HG03469 (cell line): ENCODE data around the gene BRINP3.

ENCODE experiments used
- ATAC-seq: cut with Tn5 transposase; IDR thresholded peaks from one replicate; pipeline ENCODE4 v1.9.1; 2021; ENCODE audit warnings: mild to moderate bottlenecking, moderate library complexity, moderate number of reproducible peaks; ENCODE audit not compliant: unreplicated experiment

BRINP3 gene

DNA sequence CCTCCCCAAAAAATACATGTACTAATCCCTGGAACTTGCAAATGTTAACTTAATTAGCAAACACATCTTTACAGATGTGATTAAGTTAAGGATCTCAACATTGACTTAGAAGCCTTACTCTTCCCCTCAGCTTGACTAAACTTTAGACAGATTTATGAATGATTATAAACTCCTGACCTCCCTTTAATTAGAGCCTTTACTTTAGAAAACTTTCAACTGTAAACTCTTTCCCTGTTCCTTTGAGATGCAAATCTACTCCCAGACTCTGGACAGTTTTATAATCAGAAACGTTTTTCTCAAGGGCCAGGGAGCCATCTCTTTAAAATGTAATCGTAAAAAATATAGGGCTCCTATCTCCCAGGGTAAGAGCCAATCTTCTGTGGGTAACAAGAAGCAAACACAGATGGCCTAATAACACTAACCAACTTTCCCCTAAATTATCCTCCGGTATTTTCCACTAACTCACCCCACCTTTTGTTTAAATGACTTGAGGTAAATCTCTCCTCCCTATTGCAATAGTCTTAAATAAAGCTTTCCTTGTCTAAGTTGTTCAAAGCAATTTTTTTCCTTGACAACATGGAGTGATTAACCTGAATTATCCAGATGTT, 284.1 kb downstream of the BRINP3 start:
- ATAC-seq, result no peak

DNA sequence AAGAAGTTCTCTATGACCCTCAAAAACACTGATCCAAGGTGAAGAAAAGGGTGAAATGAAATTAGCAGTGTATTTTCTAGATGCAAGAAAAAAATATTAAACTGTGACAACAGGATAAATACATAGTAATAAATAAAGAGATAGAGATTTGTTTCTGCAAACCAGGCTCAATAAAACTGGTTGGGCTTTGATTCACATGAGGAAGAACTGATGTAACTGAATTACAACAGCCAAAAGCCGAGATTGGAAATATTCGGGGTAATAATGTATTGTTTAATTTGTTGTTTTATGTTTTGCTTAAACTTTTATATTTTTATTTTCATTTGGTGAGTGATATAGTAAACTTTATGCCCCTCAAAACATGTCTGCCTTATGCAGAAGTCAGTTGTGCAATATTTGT, 285.0 kb downstream of the BRINP3 start:
- ATAC-seq, result no peak

DNA sequence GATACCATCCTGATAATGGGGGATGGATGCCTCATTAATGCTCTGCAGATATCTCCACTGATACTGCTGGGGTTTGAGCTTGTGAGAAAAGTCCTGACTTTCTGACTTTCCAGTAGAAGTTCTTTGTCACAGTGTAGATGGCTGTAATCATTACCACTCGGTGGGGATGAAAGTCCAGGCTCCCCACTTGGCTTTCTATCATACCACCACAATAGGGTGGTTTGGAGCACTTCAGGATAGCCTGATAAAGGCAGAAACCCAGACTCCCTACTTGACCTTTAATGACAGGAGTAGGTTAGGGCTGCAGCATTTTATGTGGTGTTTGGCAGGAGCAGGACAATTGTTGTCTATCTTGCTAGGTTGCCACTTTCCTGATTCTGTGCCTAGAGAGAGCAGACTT, 294.1 kb downstream of the BRINP3 start:
- no peak for ATAC-seq

DNA sequence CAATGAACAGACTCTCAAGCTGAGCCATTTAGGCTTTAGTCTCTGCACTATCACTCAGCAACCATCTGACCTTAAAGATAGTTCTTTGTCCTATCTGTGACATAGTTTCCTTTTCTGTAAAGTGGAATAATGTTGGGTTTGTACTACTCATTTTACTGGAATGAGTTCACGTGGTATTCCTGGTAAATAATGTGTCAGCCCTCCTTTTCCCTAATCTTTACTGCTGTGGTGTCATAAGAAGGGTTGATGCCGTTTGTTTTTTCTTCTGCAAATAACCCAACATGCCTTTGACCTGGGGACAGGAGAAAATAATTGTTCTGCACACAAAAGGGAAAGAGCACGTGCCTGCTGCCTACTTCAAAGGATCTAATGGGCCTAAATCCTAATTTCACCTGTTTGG, 297.8 kb downstream of the BRINP3 start:
- no peak for ATAC-seq

DNA sequence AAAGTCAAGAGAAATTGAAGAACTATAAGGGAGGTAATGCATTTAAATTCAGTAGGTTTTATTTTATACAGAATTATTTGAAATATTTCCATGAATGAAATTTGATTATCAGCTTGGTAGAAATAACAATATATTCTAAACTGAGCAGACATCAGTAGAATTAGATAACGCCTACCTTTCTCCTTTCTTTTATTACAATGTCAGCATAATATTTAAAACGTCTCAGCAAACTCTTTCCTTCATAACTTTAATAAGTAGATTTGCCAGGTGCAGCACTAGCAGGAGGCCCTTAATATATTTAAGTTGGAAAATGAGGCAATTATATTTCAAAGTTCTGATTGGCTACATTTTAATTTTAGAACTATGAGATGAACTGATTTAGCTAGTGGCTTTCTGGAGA, 298.8 kb downstream of the BRINP3 start:
- ATAC-seq, result no peak

DNA sequence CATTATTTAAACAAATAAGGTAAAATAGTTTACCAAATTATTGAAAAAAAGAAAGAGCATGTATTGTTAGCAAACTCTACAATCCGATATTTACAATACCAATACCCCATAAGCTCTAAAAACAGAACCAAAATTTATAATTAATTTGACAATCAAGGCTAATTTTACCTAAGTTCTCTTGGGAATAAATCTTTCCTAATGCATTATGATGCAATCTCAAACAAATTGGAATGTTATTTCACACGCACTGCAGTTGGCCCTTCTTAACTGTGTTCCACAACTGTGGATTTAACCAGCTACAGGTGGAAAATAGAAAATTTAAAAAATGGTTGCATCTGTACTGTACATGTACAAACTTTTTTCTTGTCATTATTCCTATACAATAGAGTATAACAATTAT, 300.1 kb downstream of the BRINP3 start:
- no peak for ATAC-seq

DNA sequence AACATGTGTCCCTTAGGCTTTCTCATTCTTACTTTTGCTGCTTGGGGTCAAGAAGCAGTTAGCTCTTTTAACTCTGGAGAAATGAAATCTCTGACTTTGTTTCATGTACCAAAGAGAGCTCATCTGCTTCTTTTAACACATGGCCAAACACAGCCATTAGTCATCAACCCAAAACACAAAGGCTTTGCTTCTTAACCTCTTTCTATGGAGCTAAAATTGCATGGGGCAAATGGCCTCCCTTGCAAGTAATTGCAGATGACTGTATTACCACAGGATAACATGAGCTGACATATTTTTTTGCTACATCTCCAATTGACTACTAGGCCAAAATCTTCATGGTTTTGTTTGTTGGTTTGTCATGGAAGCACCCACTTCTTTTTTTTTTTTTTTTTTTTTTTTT, 300.9 kb downstream of the BRINP3 start:
- no peak for ATAC-seq

DNA sequence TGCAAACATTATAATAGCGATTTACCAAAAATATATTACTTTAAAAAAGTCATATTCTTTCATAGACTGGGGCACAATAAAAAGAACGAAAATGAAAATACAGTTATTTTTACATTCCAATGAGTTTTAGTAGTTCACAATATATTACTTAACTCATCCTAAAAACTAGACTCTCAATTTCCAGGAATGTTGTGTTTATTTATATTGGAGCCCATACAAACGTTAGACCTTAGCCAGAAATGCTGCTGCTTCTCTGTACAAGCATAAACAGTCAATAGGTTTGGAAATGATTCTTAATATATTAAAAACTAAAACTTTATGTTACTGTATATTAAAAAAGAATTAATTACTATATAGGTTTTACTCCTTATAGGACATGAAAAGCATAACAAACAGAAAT, 302.3 kb downstream of the BRINP3 start:
- no peak for ATAC-seq

DNA sequence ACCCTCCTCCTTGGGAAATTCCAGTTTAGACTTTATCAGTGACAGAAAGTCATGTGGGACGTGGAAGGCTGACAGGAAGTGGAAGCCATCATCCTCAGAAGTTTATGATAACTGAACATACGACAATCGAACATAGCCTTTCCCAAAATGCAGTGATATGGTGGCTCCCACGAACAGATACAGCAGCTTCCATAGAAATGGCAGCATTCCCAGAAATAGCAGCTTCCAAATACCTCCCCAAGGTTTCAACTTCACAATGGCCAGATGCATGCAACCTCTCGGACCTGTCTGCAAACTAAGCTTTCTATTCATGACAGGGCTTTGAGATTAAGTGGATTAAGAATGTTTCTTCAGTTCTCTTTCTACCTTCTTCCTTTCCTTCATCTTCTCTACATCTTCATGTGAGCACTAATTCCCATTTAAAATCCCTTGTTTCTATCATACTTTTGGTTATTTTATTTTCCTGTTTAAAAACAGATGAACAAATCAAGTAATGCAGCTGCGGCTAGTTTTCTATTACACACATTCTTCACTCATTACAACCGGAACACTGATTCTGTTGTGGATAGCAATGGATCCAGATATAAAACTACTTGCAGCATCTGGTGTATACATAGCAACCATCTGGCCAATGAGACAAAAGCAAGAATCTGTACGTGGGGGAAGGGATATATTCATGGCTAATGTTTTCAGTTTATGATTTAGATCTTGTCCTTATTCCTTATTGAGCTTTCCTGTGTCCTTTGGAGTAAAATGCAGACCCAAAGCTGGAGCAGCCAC, 304.8 kb downstream of the BRINP3 start:
- no peak for ATAC-seq

DNA sequence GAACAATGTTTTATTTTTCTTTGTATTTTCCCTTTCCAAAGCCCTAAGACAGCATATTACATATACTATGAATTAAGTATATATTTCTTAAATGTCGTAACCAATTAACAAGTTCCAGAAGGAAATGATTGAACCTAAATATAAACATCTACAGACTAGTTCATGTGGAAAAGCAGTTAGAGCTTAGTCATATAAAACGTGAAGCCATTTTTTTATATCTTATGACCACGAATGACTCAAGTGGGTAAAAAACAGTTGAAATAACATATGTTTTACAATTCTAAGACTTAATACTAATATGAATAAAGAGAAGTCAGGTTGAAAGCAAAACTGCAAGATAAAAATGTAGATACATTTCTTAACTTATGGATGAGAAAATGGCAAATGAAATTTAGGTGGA, 307.3 kb downstream of the BRINP3 start:
- ATAC-seq, result no peak

DNA sequence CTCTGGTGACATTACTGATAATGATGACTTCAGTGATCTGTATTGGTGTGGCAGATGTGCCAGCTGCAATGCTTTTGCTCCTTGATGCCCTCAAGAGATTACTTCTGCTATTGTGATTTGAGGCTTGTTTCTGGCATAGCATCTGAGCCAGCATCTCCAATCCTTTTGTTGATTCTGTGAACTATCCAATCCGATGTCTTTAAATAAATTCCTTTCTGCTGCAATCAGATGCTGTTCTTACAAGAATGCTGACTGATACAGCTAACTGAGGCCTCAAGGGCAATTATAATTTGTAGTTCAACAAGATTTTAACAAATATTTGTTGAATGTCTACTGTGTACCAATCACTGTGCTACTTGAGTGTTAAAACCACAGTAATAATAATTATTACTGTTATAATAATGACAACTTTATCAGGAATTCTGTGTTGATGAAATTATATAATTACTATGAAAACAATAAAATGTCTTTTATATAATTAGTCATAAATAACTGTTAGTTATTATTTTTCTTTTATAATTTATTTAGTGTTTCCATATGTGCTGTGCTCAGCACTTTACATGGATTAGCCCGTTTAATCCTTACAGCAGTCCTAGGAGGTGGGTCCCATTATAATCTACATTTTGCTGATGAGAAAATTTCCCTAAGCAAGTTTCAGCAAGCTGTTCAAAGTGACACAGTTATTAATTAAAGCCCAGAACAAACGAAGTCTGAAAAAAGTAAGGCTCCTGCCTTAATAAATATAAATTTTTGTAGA, 308.2 kb downstream of the BRINP3 start:
- no peak for ATAC-seq

DNA sequence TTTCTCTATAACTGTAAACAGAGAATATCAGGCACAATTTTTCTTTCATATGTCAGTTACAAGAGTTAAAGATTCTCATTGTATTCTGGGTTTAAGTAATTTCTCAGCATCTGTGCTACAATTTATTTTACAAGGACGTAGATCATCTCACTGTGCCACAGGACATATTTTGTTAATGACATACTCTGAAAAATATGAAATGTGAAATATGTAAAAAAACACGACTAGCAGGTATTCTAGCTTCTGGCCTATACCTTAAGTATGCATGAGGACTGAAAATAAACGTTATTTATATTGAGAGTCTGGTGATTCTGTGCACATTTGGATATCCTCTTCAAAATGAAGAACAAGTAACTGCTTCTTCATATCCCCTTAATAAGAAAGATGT, 308.8 kb downstream of the BRINP3 start:
- ATAC-seq, result no peak

DNA sequence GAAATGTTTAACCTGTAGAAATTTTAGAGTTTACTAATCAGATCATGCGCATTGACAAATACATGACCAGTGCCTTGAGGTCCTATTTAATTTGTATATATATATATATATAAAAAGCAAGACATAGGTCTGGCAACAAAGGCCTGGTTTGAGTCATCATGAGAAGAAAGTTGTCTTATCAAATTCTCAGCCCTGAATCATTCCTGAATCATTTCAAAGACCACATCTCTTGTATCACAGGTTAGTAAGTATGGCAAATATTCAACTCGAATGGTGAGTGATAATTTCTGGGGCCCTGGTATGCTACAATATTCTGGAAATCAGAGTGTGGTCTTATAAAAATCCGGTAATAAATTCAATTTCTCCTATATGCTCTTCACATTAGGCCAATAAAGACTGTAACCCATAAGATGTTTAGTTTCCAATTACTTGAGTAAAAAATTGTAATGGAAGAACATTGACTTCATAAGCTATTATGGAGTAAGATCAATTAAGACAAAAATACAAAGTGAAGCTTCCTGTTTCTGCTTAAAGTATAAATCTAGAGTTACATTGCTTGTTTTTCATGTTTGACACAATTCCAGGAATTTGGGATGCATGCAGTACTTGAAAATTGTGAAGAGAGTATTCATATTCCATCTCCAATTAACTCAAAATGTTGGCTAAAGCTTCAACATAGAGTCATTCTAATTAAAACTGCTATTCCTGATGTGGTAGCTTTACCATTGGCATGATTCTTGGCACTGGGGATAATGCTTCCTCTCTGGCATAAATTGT, 309.4 kb downstream of the BRINP3 start:
- ATAC-seq, result no peak

DNA sequence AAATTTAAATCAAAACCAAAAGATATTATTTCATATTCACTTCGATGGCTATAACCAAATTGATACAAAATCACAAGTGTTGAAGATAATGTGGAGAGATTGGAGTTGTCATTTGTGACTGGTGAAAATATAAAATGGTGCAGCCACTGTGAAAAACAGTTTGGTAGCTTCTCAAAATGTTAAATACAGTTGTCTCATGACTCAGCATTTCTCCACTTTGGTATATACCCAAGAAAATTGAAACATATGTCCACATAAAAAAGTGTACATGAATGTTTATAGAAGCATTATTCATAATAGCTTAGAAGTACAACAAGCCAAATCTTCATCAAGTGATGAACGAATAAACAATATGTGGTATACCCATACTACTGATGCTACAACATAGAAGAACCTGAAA, 318.5 kb downstream of the BRINP3 start:
- ATAC-seq, result no peak

DNA sequence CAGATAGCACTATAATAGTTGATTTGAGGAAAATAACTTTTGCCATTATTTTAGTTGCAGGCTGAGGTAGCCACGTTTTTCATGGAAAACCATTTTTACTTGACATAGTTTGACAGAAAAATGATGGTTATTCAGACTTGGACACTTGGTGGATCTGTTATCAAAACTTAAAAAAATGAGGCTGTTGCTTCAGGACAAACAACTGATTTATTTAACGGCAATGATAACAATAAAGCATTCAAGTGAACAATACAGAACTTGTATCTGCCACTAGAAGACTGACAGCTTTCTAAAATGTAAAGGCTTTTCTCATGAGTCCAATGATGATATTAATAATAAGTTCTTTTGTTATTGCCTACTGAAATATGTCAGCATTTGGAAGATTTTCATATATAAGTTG, 322.9 kb downstream of the BRINP3 start:
- ATAC-seq, result no peak

DNA sequence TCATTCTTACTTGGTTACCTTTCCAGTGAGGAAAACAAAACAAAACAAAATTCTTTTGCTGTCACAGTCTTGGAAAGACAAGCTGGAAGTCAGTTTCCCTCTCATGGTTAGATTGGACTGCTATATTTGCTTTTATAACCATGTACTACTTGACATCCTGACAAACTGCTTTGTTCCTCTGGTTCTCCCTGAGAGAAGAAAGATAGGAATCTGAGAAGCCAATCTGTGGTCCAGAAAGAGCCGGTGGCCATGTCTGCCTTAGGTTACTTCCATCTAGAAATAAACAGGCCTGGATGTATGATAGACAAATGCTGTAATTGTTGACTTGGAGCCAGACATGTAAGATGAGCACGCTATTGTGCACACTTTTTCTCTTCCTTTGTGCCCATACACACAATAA, 330.0 kb downstream of the BRINP3 start:
- no peak for ATAC-seq

DNA sequence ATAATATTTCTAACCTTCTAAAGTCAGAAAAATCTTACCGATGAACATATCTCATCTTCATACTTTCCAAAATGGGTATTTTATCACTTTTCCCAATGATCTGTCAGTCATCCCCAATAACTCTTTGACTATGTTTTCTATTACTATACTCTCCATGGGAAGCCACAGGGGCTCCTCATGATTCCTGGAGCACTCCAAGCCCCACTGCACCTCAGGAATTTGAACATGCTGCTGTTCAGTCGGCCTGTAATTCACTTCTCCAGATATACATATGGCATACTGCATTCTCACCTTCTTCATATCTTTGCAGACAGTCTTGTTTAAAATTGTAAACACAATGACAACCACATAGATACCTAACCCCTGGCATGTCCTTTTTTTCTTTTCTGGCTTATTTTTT, 333.0 kb downstream of the BRINP3 start:
- no peak for ATAC-seq

DNA sequence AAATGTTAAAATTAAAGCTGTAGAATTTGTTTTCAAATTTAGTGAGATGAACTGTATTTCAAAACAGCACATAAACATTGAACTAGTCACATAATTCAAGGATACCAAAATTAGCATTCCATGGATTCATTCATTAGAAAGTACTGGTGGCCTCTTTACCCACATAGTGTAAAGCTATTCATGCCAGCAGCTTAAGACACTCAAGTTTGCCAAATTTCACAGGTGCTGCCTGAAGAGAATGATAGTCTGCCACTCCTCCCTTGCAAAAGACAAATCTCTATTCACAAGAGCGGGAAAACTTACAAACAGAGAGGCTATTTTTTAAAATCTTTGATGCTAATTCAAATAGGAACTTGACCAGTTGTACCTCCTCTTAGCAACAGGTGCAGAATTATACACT, 337.0 kb downstream of the BRINP3 start:
- ATAC-seq, result no peak

DNA sequence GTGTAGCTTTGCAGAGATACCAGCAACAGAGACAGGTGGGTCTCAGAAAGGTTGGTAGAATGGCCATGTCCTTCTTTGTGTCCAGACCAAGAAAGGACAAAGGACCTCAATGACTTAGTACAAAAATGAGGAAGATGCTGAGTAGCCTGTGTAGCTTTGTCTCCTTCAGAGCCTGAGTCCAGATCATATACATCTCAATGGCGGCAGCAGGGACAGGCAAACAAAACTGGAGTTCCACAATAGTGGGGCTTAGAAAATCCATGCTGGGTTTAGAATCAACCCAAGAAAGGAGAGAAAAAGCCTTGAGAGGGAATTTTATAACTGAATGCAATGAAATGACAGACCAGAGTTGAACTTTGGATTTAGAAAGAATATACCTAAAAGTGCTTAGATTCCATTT, 339.0 kb downstream of the BRINP3 start:
- no peak for ATAC-seq

DNA sequence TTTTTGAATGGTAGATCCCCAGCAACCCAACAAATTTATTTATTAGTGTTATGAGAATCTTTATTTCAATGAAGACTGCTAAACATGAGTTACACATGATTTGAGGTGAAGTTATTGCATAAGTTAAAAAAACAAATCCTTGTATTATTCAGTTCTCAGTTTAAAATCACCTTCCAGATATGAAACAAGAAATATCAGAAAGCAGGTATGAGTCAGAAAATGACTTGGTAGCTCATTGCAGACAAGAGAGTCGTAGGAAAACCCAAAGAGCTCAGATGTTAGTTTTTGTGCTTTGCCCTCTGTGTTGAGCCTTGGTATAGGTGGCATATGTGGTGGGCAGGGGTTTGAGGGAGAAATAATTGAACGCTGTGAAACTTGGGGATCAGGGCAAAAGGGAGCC, 339.4 kb downstream of the BRINP3 start:
- no peak for ATAC-seq

DNA sequence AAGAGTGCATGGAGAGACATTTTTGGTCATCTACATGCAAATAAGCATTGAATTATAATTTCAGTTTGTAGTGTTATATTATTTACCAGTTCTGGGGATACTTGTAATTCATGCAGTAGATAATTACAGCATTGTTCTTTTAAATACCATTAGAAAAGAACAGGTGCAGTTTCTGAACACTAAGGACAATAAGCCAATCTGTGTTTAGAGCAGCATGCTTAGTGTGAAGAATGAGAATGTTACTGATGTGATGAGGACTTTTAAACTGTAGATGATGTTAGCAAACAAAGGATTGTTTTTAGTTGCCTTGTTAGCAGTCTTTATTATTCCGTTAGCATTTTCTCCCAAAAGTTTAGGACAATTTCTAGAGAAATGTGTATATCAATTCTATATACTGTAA, 348.3 kb downstream of the BRINP3 start:
- no peak for ATAC-seq
